HG02642 (cell line): ENCODE measurements around the gene AFF4.
"Not testable (repeated sequence)": the region's sequence is repeated elsewhere in the genome, so short reads cannot be mapped to it uniquely, and the experiment has no call there.

Experiments used
- ATAC-seq: cut with Tn5 transposase; IDR thresholded peaks from one replicate; pipeline ENCODE4 v1.9.1; 2021; ENCODE audit warnings: mild to moderate bottlenecking; ENCODE audit not compliant: unreplicated experiment, poor library complexity

AFF4 gene

GRCh38 chr5:132961123-132961815 is 2.2 kb downstream of the AFF4 start:
- not testable (repeated sequence) for ATAC-seq

- not testable (repeated sequence) for ATAC-seq
Measured at GRCh38 chr5:132956166-132956799, 7.2 kb downstream of the AFF4 start.

GRCh38 chr5:132953710-132954109 is 9.7 kb downstream of the AFF4 start:
- ATAC-seq: no peak

- ATAC-seq: no peak
Measured at GRCh38 chr5:132952829-132953228, 10.6 kb downstream of the AFF4 start.

GRCh38 chr5:132951897-132952296 is 11.5 kb downstream of the AFF4 start:
- no peak for ATAC-seq

- ATAC-seq: no peak
Measured at GRCh38 chr5:132949136-132949535, 14.3 kb downstream of the AFF4 start.

GRCh38 chr5:132947671-132948070 is 15.8 kb downstream of the AFF4 start:
- ATAC-seq: no peak

- ATAC-seq: not testable (repeated sequence)
Measured at GRCh38 chr5:132945315-132945714, 18.1 kb downstream of the AFF4 start.

- ATAC-seq: no peak
Measured at GRCh38 chr5:132943362-132944022, 19.9 kb downstream of the AFF4 start.

- ATAC-seq: no peak
Measured at GRCh38 chr5:132941331-132941730, 22.1 kb downstream of the AFF4 start.

- no peak for ATAC-seq
Measured at GRCh38 chr5:132928062-132928407, 35.4 kb downstream of the AFF4 start.

- no peak for ATAC-seq
Measured at GRCh38 chr5:132927355-132928061, 35.9 kb downstream of the AFF4 start.

GRCh38 chr5:132926437-132926836 is 37.0 kb downstream of the AFF4 start:
- ATAC-seq: no peak

GRCh38 chr5:132916086-132916485 is 47.3 kb downstream of the AFF4 start:
- no peak for ATAC-seq

- ATAC-seq: no peak
Measured at GRCh38 chr5:132915681-132916080, 47.8 kb downstream of the AFF4 start.

GRCh38 chr5:132909702-132910101 is 53.7 kb downstream of the AFF4 start:
- ATAC-seq: no peak

GRCh38 chr5:132907161-132907560 is 56.3 kb downstream of the AFF4 start:
- no peak for ATAC-seq

- ATAC-seq: no peak
Measured at GRCh38 chr5:132905938-132906337, 57.5 kb downstream of the AFF4 start.

GRCh38 chr5:132901730-132902129 is 61.7 kb downstream of the AFF4 start:
- no peak for ATAC-seq

GRCh38 chr5:132901036-132901435 is 62.4 kb downstream of the AFF4 start:
- no peak for ATAC-seq

- no peak for ATAC-seq
Measured at GRCh38 chr5:132898094-132898493, 65.3 kb downstream of the AFF4 start.
